ENCODE results near the gene OR56A3.

OR56A3 gene

GRCh38 chr11:5931061-5931460 lies 11.0 kb upstream of the OR56A3 start:
- Histone ChIP-seq H3K36me3 (ENCODE audit: control insufficient read depth, insufficient read depth, low read length) (no peaks in the 10 kb centered on the region), H3K4me3 (replicated peaks; ENCODE audit: low read depth, low read length) (no peak overlapping the region), H3K27me3 (replicated peaks; ENCODE audit: control insufficient read depth, insufficient read depth, low read length) (no peaks in the 10 kb centered on the region)
- DNase-seq (ENCODE audit: extremely low read depth, insufficient read length) = no peak
- TF ChIP-seq, protein P1, sequence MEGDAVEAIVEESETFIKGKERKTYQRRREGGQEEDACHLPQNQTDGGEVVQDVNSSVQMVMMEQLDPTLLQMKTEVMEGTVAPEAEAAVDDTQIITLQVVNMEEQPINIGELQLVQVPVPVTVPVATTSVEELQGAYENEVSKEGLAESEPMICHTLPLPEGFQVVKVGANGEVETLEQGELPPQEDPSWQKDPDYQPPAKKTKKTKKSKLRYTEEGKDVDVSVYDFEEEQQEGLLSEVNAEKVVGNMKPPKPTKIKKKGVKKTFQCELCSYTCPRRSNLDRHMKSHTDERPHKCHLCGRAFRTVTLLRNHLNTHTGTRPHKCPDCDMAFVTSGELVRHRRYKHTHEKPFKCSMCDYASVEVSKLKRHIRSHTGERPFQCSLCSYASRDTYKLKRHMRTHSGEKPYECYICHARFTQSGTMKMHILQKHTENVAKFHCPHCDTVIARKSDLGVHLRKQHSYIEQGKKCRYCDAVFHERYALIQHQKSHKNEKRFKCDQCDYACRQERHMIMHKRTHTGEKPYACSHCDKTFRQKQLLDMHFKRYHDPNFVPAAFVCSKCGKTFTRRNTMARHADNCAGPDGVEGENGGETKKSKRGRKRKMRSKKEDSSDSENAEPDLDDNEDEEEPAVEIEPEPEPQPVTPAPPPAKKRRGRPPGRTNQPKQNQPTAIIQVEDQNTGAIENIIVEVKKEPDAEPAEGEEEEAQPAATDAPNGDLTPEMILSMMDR (IDR thresholded peaks at IDR 0.05; ENCODE audit: insufficient read depth, low read length, poor library complexity, severe bottlenecking) = no peak

DNA sequence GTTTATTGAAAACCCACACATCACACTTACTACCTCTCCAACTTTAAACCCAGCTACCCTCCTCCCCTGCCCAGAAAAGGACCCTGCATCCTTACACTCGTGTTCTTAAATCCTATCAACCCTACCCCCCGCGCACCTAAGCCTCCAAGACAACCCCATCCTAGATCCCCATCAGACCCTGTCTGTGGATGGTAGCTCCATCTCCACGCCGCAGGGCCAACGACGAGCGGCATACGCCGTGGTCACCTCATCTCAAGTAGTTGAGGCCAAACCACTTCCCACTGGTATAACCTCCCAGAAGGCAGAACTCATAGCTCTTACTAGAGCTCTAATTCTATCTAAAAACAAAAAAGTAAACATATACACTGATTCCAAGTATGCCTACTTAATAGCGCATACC lies 9.4 kb upstream of the OR56A3 start:
- Histone ChIP-seq H3K27me3 (replicated peaks; ENCODE audit: control insufficient read depth, insufficient read depth, low read length) (no peaks in the 10 kb centered on the region), H3K36me3 (ENCODE audit: control insufficient read depth, insufficient read depth, low read length) (no peaks in the 10 kb centered on the region), H3K4me3 (replicated peaks; ENCODE audit: low read depth, low read length) (no peak overlapping the region)
- DNase-seq (ENCODE audit: extremely low read depth, insufficient read length) = no peak
- TF ChIP-seq, protein P1 (IDR thresholded peaks at IDR 0.05; ENCODE audit: insufficient read depth, low read length, poor library complexity, severe bottlenecking) = no peak

DNA sequence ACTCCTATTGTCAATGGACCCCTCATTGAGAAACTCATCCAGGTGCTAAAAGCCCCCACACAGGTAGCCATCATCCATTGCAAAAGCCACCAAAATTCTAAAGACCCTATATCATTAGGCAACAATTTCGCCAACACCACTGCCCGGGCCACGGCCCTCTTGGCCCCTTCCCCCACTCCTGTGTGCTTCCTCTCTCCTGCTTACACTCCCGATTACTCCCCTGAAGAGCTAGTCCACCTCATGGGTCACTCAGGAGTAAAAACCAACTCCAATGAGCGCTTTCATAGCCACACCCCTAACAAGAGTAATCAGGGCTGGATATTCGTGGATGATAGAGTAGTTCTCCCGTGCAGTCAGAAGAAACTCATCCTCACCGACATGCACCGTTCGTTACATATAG lies 8.9 kb upstream of the OR56A3 start:
- Histone ChIP-seq H3K27me3 (replicated peaks; ENCODE audit: control insufficient read depth, insufficient read depth, low read length) (no peaks in the 10 kb centered on the region), H3K4me3 (replicated peaks; ENCODE audit: low read depth, low read length) (no peak overlapping the region), H3K36me3 (ENCODE audit: control insufficient read depth, insufficient read depth, low read length) (no peaks in the 10 kb centered on the region)
- DNase-seq (ENCODE audit: extremely low read depth, insufficient read length) = no peak
- TF ChIP-seq, protein P1 (IDR thresholded peaks at IDR 0.05; ENCODE audit: insufficient read depth, low read length, poor library complexity, severe bottlenecking) = no peak

DNA sequence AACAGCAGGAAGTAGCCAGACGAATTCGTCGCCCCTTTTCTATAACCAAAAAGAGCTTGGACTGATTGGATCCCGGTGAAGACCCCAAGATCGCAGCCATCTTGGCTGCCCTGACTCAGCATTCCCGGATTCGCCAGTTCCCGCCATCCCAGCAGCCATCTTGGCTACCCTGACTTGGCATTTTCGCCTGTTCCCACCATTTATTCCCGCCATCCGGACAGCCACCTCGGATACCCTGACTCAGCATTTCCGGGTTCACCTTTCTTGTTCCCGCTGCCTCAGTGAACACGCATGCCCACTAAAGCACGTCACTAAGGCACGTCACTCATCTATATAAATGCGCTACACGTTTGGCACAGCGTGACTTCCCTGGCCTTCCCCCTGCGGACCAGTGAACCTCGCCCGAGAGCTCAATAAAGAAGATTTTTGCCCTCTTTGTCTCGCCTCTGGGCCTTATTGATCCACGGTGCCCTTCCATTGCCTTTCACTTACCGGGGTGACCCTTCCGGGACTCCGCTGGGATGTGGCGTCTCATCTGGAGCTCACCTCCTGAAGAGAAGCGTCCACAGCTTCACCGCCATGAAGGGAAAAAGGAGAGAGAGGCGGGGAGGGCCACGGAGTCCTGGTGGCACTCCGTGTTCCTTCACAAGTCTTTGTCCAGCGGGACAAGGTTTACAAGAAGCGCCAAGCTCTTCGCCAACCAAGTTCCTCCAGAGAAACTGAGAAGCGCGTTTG lies 4.0 kb upstream of the OR56A3 start:
- no peak overlapping the region for H3K4me3 ChIP-seq (replicated peaks; ENCODE audit: low read depth, low read length)
- no peak for DNase-seq (ENCODE audit: extremely low read depth, insufficient read length)
- TF ChIP-seq, protein P1 (IDR thresholded peaks at IDR 0.05; ENCODE audit: insufficient read depth, low read length, poor library complexity, severe bottlenecking) = no peak
- H3K36me3 ChIP-seq (ENCODE audit: control insufficient read depth, insufficient read depth, low read length) = no peaks in the 10 kb centered on the region
- no peaks in the 10 kb centered on the region for H3K27me3 ChIP-seq (replicated peaks; ENCODE audit: control insufficient read depth, insufficient read depth, low read length)

DNA sequence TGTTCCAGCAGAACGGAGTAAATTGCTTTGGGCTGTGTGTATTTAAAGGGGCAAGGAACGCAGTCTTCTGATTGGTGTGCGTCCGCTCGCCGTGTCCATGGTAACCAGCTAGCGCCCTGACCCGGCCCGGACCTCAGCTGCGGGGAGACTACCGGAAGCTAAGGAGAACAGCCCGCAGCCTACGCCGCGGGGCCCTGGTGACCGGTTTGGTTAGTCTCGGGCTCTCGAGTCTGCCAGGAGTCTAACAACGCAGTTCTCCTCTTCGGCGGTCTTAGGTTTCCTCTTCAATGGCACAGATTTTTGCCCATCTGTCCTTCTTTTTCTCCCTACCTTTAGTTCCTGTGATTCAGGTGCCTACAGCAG lies 3.5 kb upstream of the OR56A3 start:
- no peak overlapping the region for H3K4me3 ChIP-seq (replicated peaks; ENCODE audit: low read depth, low read length)
- DNase-seq (ENCODE audit: extremely low read depth, insufficient read length) = no peak
- TF ChIP-seq, protein P1 (IDR thresholded peaks at IDR 0.05; ENCODE audit: insufficient read depth, low read length, poor library complexity, severe bottlenecking) = no peak
- no peaks in the 10 kb centered on the region for H3K36me3 ChIP-seq (ENCODE audit: control insufficient read depth, insufficient read depth, low read length)
- no peaks in the 10 kb centered on the region for H3K27me3 ChIP-seq (replicated peaks; ENCODE audit: control insufficient read depth, insufficient read depth, low read length)

- TF ChIP-seq, protein P1 (IDR thresholded peaks at IDR 0.05; ENCODE audit: insufficient read depth, low read length, poor library complexity, severe bottlenecking) = no peak
- H3K36me3 ChIP-seq (ENCODE audit: control insufficient read depth, insufficient read depth, low read length) = no peaks in the 10 kb centered on the region
- H3K27me3 ChIP-seq (replicated peaks; ENCODE audit: control insufficient read depth, insufficient read depth, low read length) = no peaks in the 10 kb centered on the region
- DNase-seq (ENCODE audit: extremely low read depth, insufficient read length) = no peak
- no peak overlapping the region for H3K4me3 ChIP-seq (replicated peaks; ENCODE audit: low read depth, low read length)
Measured at GRCh38 chr11:5940748-5941147, 1.3 kb upstream of the OR56A3 start.

Measured in GM06990 (cell line).